CD8-positive, alpha-beta memory T cell (primary cell): ENCODE data around the gene PLXNB2. TPM values are rescaled to one million over a fixed set of nuclear protein-coding genes. Genes with fewer than 3 reads are reported as not detected.

ENCODE experiments used
- CTCF ChIA-PET: fragments of 350-600 bp; sonication (Branson Sonifier 250); formaldehyde crosslinking; loops from one replicate; lab custom pipeline; 2021; ENCODE audit warnings: antibody characterized with exemption; lab: Charles Lee
- POLR2A ChIA-PET: fragments of 350-600 bp; sonication (Branson Sonifier 250); formaldehyde crosslinking; loops from one replicate; lab custom pipeline; 2021; ENCODE audit warnings: antibody characterized with exemption; lab: Charles Lee
- DNase-seq, 5 donors: peaks; one replicate each; pipeline versions ENCODE4 v3.0.0 to v3.0.0-alpha.2; 2020 to 2022; ENCODE audit warnings: mixed read lengths in 1 of 5
- H3K27ac ChIP-seq: one replicate; pipeline ENCODE4 v1.7.0; 2013; ENCODE audit warnings: low read depth, mild to moderate bottlenecking, low read length, moderate library complexity
- H3K27me3 ChIP-seq: 2 replicates; pipeline ENCODE4 v1.7.0; 2013; ENCODE audit warnings: low read length, mild to moderate bottlenecking; ENCODE audit not compliant: insufficient read depth, poor library complexity, severe bottlenecking
- H3K36me3 ChIP-seq: 2 replicates; pipeline ENCODE4 v1.7.0; 2013; ENCODE audit warnings: mild to moderate bottlenecking, low read length, moderate library complexity; ENCODE audit not compliant: insufficient read depth
- H3K4me1 ChIP-seq: 2 replicates; pipeline ENCODE4 v1.7.0; 2013; ENCODE audit warnings: mild to moderate bottlenecking, low read length, moderate library complexity; ENCODE audit not compliant: insufficient read depth
- H3K4me3 ChIP-seq: 2 replicates; pipeline ENCODE4 v1.7.0; 2013; ENCODE audit warnings: mild to moderate bottlenecking, low read length
- H3K9me3 ChIP-seq: 2 replicates; pipeline ENCODE4 v1.7.0; 2013; ENCODE audit warnings: mild to moderate bottlenecking, low read length
- H3K27ac Mint-ChIP-seq, 8 donors: one replicate each; pipeline ENCODE4 v1.8.0; 2020 to 2021; ENCODE audit warnings: mixed read lengths in 8 of 8, mild to moderate bottlenecking in 6 of 8, inconsistent platforms in 3 of 8, moderate library complexity in 3 of 8
- H3K27me3 Mint-ChIP-seq, 2 donors: one replicate each; pipeline ENCODE4 v1.8.0; 2020 to 2021; ENCODE audit warnings: mixed read lengths in 2 of 2, mild to moderate bottlenecking in 1 of 2, moderate library complexity in 1 of 2
- H3K36me3 Mint-ChIP-seq, 3 donors: one replicate each; pipeline ENCODE4 v1.8.0; 2020 to 2021; ENCODE audit warnings: mixed read lengths in 3 of 3, inconsistent platforms in 1 of 3, mild to moderate bottlenecking in 1 of 3
- H3K4me1 Mint-ChIP-seq, 3 donors: one replicate each; pipeline ENCODE4 v1.8.0; 2020 to 2021; ENCODE audit warnings: mixed read lengths in 3 of 3, inconsistent platforms in 1 of 3, mild to moderate bottlenecking in 1 of 3
- H3K4me3 Mint-ChIP-seq, 7 donors: one replicate each; pipeline ENCODE4 v1.8.0; 2020 to 2021; ENCODE audit warnings: mixed read lengths in 7 of 7, mild to moderate bottlenecking in 6 of 7, moderate library complexity in 4 of 7, inconsistent platforms in 2 of 7
- H3K9me3 Mint-ChIP-seq, 5 donors: one replicate each; pipeline ENCODE4 v1.8.0; 2020 to 2022; ENCODE audit warnings: mixed read lengths in 5 of 5, mild to moderate bottlenecking in 3 of 5, moderate library complexity in 2 of 5, inconsistent platforms in 1 of 5
- polyA plus RNA-seq: library from polyadenylated mRNA; unstranded; fragments of 300-500 nt; fragmentation: Illumina TruSeq; gene quantifications from one replicate; pipeline ENCODE4 v1.2.3, GENCODE V29; 2021
- total RNA-seq, 2 experiments: library from RNA; stranded (reverse); gene quantifications; one replicate each; pipeline ENCODE4 v1.2.3, GENCODE V29; 2021

PLXNB2 gene
- total and polyA plus RNA-seq, 3 experiments from 2014 or later, result 0.17 to 14.4 (median 13.4) TPM

GRCh38 chr22:50236731-50237409 is 70.6 kb downstream of the PLXNB2 start:
- Mint-ChIP-seq H3K4me3 (no peak overlapping the region), H3K9me3 (no peaks in the 10 kb centered on the region), H3K36me3 (peaks cover 0 to 68% (median 7%) of the 10 kb centered on the region in 3 donors), H3K4me1 (peaks cover 22 to 46% (median 23%) of the 10 kb centered on the region in 3 donors), H3K27ac (no peak overlapping the region), H3K27me3 (no peaks in the 10 kb centered on the region)
- H3K4me1 ChIP-seq, result peaks cover 8% of the 10 kb centered on the region
- no peaks in the 10 kb centered on the region for H3K27me3 ChIP-seq
- no peak overlapping the region for H3K27ac ChIP-seq
- ChIA-PET POLR2A (interaction anchor here (0.6 kb wide), 1 partner anchor 327 kb away, joined by 8 read pairs; no protein-coding TSS in a partner anchor), CTCF (no interaction called here)
- no peak overlapping the region for H3K4me3 ChIP-seq
- no peak for DNase-seq
- no peaks in the 10 kb centered on the region for H3K9me3 ChIP-seq
- H3K36me3 ChIP-seq, result peaks cover 26% of the 10 kb centered on the region

GRCh38 chr22:50233223-50233622 is 74.2 kb downstream of the PLXNB2 start:
- Histone ChIP-seq H3K9me3 (no peaks in the 10 kb centered on the region), H3K4me3 (no peak overlapping the region), H3K27me3 (no peaks in the 10 kb centered on the region), H3K27ac (no peak overlapping the region), H3K36me3 (peaks cover 21% of the 10 kb centered on the region), H3K4me1 (no peaks in the 10 kb centered on the region)
- Mint-ChIP-seq H3K9me3 (no peaks in the 10 kb centered on the region), H3K4me1 (peaks cover 11 to 29% (median 16%) of the 10 kb centered on the region in 3 donors), H3K27ac (peak overlapping the region in 1 of 8 donors; percentile 5), H3K36me3 (peaks cover 0 to 69% (median 10%) of the 10 kb centered on the region in 3 donors), H3K4me3 (no peak overlapping the region), H3K27me3 (no peaks in the 10 kb centered on the region)
- DNase-seq, result no peak
- POLR2A ChIA-PET, result no interaction called here
- CTCF ChIA-PET, result no interaction called here

DNA sequence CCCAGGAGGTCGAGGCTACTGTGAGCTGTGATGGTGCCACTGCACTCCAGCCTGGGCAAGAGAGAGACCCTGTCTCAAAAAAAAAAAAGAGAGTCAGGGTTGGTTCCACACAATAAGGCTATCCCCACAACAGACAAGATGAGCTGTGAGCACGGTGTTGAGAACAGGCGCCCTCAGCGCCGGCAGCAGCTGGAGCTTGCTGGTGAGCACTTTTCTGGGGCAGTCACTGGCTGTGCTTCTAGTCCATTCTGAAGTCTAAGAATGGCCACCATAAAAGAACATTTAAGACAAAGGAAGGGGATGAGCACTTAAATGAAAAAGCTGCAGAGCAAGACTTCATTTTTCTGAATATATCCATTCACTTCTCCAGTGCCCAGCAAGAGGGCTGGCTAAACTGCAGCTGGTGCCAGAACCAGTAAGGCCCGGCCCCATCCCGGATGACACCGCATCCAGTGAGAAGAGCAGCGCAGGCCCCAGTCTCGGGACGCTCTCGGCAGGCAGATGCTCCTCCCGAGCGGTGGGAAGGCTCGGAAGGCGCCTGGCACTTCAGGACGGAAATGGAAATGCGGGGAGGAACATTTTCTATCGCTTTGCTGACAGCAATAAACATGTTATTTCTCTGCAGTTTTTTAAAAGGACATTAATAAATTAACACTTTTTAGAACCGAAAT is 74.8 kb downstream of the PLXNB2 start:
- DNase-seq, result no peak
- Mint-ChIP-seq H3K9me3 (no peaks in the 10 kb centered on the region), H3K36me3 (peaks cover 0 to 68% (median 10%) of the 10 kb centered on the region in 3 donors), H3K4me1 (peaks cover 11 to 25% (median 16%) of the 10 kb centered on the region in 3 donors), H3K27me3 (no peaks in the 10 kb centered on the region), H3K4me3 (peak overlapping the region in 1 of 7 donors; percentile 5), H3K27ac (no peak overlapping the region)
- ChIA-PET POLR2A (no interaction called here), CTCF (no interaction called here)
- Histone ChIP-seq H3K36me3 (peaks cover 21% of the 10 kb centered on the region), H3K27ac (no peak overlapping the region), H3K4me3 (no peak overlapping the region), H3K27me3 (no peaks in the 10 kb centered on the region), H3K9me3 (no peaks in the 10 kb centered on the region), H3K4me1 (no peaks in the 10 kb centered on the region)

GRCh38 chr22:50229370-50229769 is 78.1 kb downstream of the PLXNB2 start:
- H3K4me3 Mint-ChIP-seq, result peak overlapping the region in 1 of 7 donors; percentile 28
- no peaks in the 10 kb centered on the region for H3K4me1 ChIP-seq
- no peak for DNase-seq
- H3K36me3 Mint-ChIP-seq, result peaks cover 0 to 70% (median 12%) of the 10 kb centered on the region in 3 donors
- peaks cover 6 to 9% (median 8%) of the 10 kb centered on the region in 3 donors for H3K4me1 Mint-ChIP-seq
- peaks cover 17% of the 10 kb centered on the region for H3K36me3 ChIP-seq
- no peaks in the 10 kb centered on the region for H3K9me3 Mint-ChIP-seq
- no peaks in the 10 kb centered on the region for H3K27me3 ChIP-seq
- CTCF ChIA-PET, result interaction anchor here (1.5 kb wide), 1 partner anchor 12 kb away, joined by 6 read pairs; no protein-coding TSS in a partner anchor
- no peaks in the 10 kb centered on the region for H3K27me3 Mint-ChIP-seq
- H3K4me3 ChIP-seq, result no peak overlapping the region
- H3K27ac Mint-ChIP-seq, result no peak overlapping the region
- POLR2A ChIA-PET, result no interaction called here
- H3K27ac ChIP-seq, result no peak overlapping the region
- no peaks in the 10 kb centered on the region for H3K9me3 ChIP-seq

GRCh38 chr22:50228366-50228765 is 79.1 kb downstream of the PLXNB2 start:
- no peak for DNase-seq
- H3K4me3 Mint-ChIP-seq, result no peak overlapping the region
- H3K4me1 ChIP-seq, result no peaks in the 10 kb centered on the region
- no peaks in the 10 kb centered on the region for H3K27me3 Mint-ChIP-seq
- H3K9me3 ChIP-seq, result no peaks in the 10 kb centered on the region
- H3K36me3 Mint-ChIP-seq, result peaks cover 0 to 72% (median 12%) of the 10 kb centered on the region in 3 donors
- ChIA-PET POLR2A (no interaction called here), CTCF (interaction anchor here (1.1 to 1.2 kb wide), 2 partner anchors 15 to 79 kb away, joined by 4 read pairs; no protein-coding TSS in a partner anchor)
- peaks cover 0 to 5% (median 4%) of the 10 kb centered on the region in 3 donors for H3K4me1 Mint-ChIP-seq
- no peak overlapping the region for H3K27ac ChIP-seq
- H3K27me3 ChIP-seq, result no peaks in the 10 kb centered on the region
- H3K27ac Mint-ChIP-seq, result peak overlapping the region in 1 of 8 donors; percentile 36
- no peaks in the 10 kb centered on the region for H3K9me3 Mint-ChIP-seq
- no peak overlapping the region for H3K4me3 ChIP-seq
- H3K36me3 ChIP-seq, result peaks cover 25% of the 10 kb centered on the region

DNA sequence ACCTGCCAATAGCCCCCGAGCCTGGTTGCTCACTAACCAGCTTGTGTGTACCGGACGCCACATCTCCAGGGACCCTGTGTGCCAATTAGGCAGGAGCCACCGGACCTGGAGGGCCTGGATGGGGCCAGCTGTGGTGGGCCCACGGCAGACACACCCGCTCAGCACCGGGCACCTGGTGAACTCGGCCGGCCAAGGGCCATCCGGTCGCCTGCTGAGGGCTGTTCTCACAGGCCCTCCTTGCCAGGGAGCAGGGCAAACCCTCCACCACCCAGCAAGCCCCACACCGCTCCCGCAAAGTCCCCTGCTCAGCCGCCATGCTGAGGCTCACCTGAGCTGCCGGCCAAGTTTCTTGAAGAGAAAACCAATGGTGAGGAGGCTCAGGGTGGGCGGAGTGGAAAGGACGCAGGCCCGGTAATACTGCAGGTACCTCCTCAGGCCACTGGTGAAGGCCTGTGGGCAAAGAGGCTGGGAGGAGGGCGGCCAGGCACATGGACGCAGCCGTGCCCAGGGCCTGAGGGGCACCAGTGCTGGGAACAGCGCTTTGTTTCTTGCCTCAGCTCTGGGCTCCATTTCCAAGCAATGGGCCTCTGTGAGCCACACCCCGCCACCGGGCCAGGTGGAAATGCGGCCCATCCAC is 79.7 kb downstream of the PLXNB2 start:
- Mint-ChIP-seq H3K27ac (no peak overlapping the region), H3K4me1 (peaks cover 0 to 5% (median 4%) of the 10 kb centered on the region in 3 donors), H3K4me3 (no peak overlapping the region), H3K36me3 (peaks cover 3 to 72% (median 9%) of the 10 kb centered on the region in 3 donors), H3K9me3 (no peaks in the 10 kb centered on the region), H3K27me3 (no peaks in the 10 kb centered on the region)
- H3K27ac ChIP-seq, result no peak overlapping the region
- DNase-seq, result no peak
- POLR2A ChIA-PET, result no interaction called here
- peaks cover 31% of the 10 kb centered on the region for H3K36me3 ChIP-seq
- CTCF ChIA-PET, result interaction anchor here (1.1 to 1.2 kb wide), 2 partner anchors 16 to 79 kb away, joined by 4 read pairs; no protein-coding TSS in a partner anchor
- H3K4me3 ChIP-seq, result no peak overlapping the region
- H3K4me1 ChIP-seq, result no peaks in the 10 kb centered on the region
- no peaks in the 10 kb centered on the region for H3K9me3 ChIP-seq
- no peaks in the 10 kb centered on the region for H3K27me3 ChIP-seq

DNA sequence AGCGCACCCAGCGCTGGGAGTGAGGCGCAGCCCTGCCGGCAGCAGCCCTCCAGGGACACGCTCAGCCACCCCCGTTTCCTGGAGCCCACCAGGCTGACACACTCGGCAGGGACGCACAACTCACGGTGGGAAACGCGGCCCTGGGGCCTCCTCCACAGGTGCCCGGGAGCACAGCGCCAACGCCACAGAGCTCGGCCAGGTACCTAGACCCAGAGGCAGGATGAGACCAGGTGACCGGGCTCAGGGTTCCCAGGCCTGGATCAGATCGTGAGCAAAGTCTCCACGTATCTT is 80.6 kb downstream of the PLXNB2 start:
- peaks cover 0 to 5% (median 4%) of the 10 kb centered on the region in 3 donors for H3K4me1 Mint-ChIP-seq
- no peak overlapping the region for H3K4me3 ChIP-seq
- CTCF ChIA-PET, result interaction anchor here (1.8 kb wide), 1 partner anchor 15 kb away, joined by 8 read pairs; no protein-coding TSS in a partner anchor
- no peaks in the 10 kb centered on the region for H3K9me3 Mint-ChIP-seq
- H3K4me1 ChIP-seq, result no peaks in the 10 kb centered on the region
- POLR2A ChIA-PET, result no interaction called here
- peaks cover 3 to 72% (median 9%) of the 10 kb centered on the region in 3 donors for H3K36me3 Mint-ChIP-seq
- DNase-seq, result no peak
- peaks cover 39% of the 10 kb centered on the region for H3K36me3 ChIP-seq
- no peak overlapping the region for H3K4me3 Mint-ChIP-seq
- H3K27me3 ChIP-seq, result no peaks in the 10 kb centered on the region
- H3K9me3 ChIP-seq, result no peaks in the 10 kb centered on the region
- H3K27ac ChIP-seq, result no peak overlapping the region
- no peaks in the 10 kb centered on the region for H3K27me3 Mint-ChIP-seq
- H3K27ac Mint-ChIP-seq, result no peak overlapping the region
